ENCODE results near the gene ZNF333. TPM values are rescaled to one million over a fixed set of nuclear protein-coding genes. Genes with fewer than 3 reads are reported as not detected.

The ZNF333 gene
- polyA plus RNA-seq, 2 of the 4 experiments (the other 2 are of a cell fraction), result 3.5 to 5.7 TPM

DNA sequence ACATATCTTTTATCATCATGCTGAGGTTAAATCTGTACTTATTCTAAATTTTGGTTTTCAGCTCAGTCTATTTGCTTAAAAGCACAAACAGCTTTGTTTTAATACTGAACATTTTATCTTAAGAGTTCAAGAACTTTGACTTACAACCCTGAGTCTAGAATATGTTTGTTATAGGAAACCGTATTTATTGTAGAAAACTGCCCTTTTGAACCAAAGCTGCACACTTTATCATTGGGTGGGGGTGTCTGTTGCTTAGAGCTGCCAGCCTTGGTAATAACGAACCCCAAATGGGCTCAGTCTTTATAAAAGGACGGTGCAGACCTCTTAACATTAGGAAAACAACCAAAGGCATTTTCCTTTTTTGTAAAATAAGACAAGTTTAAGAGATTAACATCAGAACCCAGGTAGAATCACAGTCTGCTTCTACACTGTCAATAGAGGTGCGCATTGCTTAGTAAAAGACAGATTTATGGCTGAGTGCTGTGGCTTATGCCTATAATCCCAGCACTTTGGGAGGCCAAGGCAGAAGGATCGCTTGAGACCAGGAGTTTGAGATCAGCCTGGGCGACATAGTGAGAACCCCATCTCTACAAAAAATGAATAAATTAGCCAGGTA, 29.9 kb upstream of the ZNF333 start:
- H3K9me3 ChIP-seq, result no peaks in the 10 kb centered on the region
- no peak overlapping the region for H3K4me2 ChIP-seq
- DNase-seq (ENCODE audit: low read depth in 1 of 2, low spot score in 1 of 2) (no peak), FAIRE-seq (no peak), ATAC-seq (no peak)
- CTCF ChIA-PET, result no interaction called here
- H3K27ac ChIP-seq, result no peak overlapping the region
- POLR2A ChIA-PET, result interaction anchor here (0.7 kb wide), 1 partner anchor 1679 kb away, joined by 8 read pairs; no protein-coding TSS in a partner anchor
- no peak overlapping the region for H3K4me3 ChIP-seq
- 45% methylated on average over 6 of the region's 6 CpGs for WGBS (ENCODE audit: missing lambda C conversion rate)
- no peak for TF ChIP-seq CEBPB (IDR thresholded peaks at IDR 0.05)
- TF ChIP-seq EP300 (IDR thresholded peaks at IDR 0.05), result no peak
- H3K4me1 ChIP-seq, result no peaks in the 10 kb centered on the region

DNA sequence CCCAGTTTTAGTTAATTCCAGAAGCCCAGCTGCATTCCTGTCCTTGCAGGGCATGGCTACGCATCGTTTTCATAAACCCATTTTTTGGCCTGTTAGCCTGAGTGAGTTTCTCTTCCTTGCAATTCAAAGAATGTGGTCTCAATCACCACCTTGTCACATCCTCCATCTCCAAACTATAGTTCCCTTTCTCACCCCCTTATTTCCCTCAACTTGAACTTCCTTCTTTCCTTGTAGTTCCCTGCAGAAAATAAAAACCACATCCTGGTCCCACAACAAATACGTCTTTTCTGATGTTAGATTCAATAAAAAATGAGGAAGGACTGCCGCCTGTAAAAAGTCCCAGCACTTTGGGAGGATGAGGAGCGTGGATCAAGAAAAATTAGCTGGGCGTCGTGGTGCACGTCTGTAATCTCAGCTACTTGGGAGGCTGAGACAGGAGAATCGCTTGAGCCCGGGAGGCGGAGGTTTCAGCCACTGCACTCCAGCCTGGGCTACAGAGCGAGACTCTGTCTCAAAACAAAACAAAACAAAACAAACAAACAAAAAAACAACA, 28.4 kb upstream of the ZNF333 start:
- no peak for DNase-seq (ENCODE audit: low read depth in 1 of 2, low spot score in 1 of 2)
- ChIA-PET CTCF (no interaction called here), POLR2A (no interaction called here)
- ATAC-seq, result no peak
- no peak overlapping the region for H3K4me2 ChIP-seq
- H3K4me1 ChIP-seq, result no peaks in the 10 kb centered on the region
- TF ChIP-seq JUNB (IDR thresholded peaks at IDR 0.05) (no peak), ZC3H11A (IDR thresholded peaks at IDR 0.05) (no peak), SMC3 (IDR thresholded peaks at IDR 0.05) (no peak), TFCP2L1 (CRISPR knock-in tag; IDR thresholded peaks at IDR 0.05) (no peak), EHF (CRISPR knock-in tag; IDR thresholded peaks at IDR 0.05) (no peak), CEBPB (IDR thresholded peaks at IDR 0.05) (no peak)
- TF ChIP-seq, protein P1, sequence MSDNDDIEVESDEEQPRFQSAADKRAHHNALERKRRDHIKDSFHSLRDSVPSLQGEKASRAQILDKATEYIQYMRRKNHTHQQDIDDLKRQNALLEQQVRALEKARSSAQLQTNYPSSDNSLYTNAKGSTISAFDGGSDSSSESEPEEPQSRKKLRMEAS (IDR thresholded peaks at IDR 0.05), result no peak
- 62% methylated on average over 12 of the region's 12 CpGs for WGBS (ENCODE audit: missing lambda C conversion rate)
- H3K9me3 ChIP-seq, result no peaks in the 10 kb centered on the region
- H3K4me3 ChIP-seq, result no peak overlapping the region
- H3K27ac ChIP-seq, result no peak overlapping the region
- FAIRE-seq, result no peak

DNA sequence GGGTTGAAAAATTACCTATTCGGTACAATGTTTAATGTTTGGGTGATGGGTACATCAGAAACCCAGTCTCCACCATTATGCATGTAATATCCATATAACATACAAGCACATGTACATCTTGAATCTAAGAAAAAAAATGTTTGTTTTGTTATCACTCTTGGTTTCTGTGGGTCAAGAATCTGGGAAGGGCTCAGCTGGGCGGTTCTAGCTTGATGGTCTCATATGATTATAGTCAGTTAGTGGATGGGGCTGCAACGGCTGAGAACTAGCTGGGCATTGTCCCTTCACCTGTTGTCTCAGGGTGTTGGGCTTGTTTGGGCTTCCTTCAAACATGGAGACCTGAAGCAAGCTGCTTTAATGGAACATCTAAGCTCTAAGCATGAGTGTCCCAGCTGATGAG, 19.9 kb upstream of the ZNF333 start:
- H3K27ac ChIP-seq, result no peak overlapping the region
- H3K9me3 ChIP-seq, result peaks cover 7% of the 10 kb centered on the region; the same call in 1 of the 3 replicates
- no peak overlapping the region for H3K4me2 ChIP-seq
- WGBS (ENCODE audit: missing lambda C conversion rate), result 0% methylated on average over 3 of the region's 3 CpGs
- POLR2A ChIA-PET, result no interaction called here
- no peak overlapping the region for H3K4me3 ChIP-seq
- TF ChIP-seq, protein P2, sequence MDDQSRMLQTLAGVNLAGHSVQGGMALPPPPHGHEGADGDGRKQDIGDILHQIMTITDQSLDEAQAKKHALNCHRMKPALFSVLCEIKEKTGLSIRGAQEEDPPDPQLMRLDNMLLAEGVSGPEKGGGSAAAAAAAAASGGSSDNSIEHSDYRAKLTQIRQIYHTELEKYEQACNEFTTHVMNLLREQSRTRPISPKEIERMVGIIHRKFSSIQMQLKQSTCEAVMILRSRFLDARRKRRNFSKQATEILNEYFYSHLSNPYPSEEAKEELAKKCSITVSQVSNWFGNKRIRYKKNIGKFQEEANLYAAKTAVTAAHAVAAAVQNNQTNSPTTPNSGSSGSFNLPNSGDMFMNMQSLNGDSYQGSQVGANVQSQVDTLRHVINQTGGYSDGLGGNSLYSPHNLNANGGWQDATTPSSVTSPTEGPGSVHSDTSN (IDR thresholded peaks at IDR 0.05), result no peak
- TF ChIP-seq, protein P3, sequence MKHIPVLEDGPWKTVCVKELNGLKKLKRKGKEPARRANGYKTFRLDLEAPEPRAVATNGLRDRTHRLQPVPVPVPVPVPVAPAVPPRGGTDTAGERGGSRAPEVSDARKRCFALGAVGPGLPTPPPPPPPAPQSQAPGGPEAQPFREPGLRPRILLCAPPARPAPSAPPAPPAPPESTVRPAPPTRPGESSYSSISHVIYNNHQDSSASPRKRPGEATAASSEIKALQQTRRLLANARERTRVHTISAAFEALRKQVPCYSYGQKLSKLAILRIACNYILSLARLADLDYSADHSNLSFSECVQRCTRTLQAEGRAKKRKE (CRISPR knock-in tag; IDR thresholded peaks at IDR 0.05; ENCODE audit: low read depth), result no peak
- TF ChIP-seq, protein P4, sequence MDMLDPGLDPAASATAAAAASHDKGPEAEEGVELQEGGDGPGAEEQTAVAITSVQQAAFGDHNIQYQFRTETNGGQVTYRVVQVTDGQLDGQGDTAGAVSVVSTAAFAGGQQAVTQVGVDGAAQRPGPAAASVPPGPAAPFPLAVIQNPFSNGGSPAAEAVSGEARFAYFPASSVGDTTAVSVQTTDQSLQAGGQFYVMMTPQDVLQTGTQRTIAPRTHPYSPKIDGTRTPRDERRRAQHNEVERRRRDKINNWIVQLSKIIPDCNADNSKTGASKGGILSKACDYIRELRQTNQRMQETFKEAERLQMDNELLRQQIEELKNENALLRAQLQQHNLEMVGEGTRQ (IDR thresholded peaks at IDR 0.05), result no peak
- TF ChIP-seq ZC3H11A (IDR thresholded peaks at IDR 0.05), result no peak
- no peak for TF ChIP-seq CHD4 (IDR thresholded peaks at IDR 0.05; ENCODE audit: borderline replicate concordance)
- no peak for DNase-seq (ENCODE audit: low read depth in 1 of 2, low spot score in 1 of 2)
- FAIRE-seq, result no peak
- no peaks in the 10 kb centered on the region for H3K4me1 ChIP-seq
- ATAC-seq, result no peak
- CTCF ChIA-PET, result no interaction called here

DNA sequence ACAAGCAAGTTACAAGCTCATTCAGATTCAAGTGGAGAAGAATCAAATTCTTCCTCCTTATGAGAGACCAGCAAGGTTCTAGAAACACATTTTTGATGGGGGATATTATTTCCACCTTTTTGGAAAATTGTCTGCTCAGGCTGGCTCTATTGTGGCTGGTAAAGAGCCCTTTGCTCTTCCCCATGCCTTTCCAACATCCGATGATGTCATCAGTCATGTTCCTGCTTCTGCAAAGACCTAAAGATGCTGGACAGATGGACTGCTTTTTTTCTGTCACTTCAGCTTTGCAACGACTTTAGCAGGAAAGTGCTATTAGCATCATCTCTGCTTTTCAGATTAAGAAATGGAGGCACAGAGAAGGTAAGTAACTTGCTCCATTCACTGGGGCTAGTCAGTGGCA, 19.4 kb upstream of the ZNF333 start:
- Histone ChIP-seq H3K4me1 (no peaks in the 10 kb centered on the region), H3K4me3 (no peak overlapping the region), H3K4me2 (no peak overlapping the region), H3K9me3 (peaks cover 7% of the 10 kb centered on the region; the same call in 1 of the 3 replicates), H3K27ac (no peak overlapping the region)
- CTCF ChIA-PET, result no interaction called here
- DNase-seq (ENCODE audit: low read depth in 1 of 2, low spot score in 1 of 2) (no peak), FAIRE-seq (no peak), ATAC-seq (no peak)
- POLR2A ChIA-PET, result no interaction called here
- TF ChIP-seq JUNB (IDR thresholded peaks at IDR 0.05) (no peak), HOXA7 (CRISPR knock-in tag; IDR thresholded peaks at IDR 0.05) (no peak), RNF2 (IDR thresholded peaks at IDR 0.05; ENCODE audit: borderline replicate concordance, low read depth) (no peak)
- TF ChIP-seq, protein P2 (IDR thresholded peaks at IDR 0.05), result no peak
- TF ChIP-seq, protein P5, sequence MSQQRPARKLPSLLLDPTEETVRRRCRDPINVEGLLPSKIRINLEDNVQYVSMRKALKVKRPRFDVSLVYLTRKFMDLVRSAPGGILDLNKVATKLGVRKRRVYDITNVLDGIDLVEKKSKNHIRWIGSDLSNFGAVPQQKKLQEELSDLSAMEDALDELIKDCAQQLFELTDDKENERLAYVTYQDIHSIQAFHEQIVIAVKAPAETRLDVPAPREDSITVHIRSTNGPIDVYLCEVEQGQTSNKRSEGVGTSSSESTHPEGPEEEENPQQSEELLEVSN (IDR thresholded peaks at IDR 0.05; ENCODE audit: borderline replicate concordance, low read depth), result no peak
- WGBS (ENCODE audit: missing lambda C conversion rate), result 5% methylated on average over 2 of the region's 2 CpGs

Measured in A549 (cell line).